PC-9 (cell line): ENCODE measurements around the gene MTCL1.

Experiments used
- CTCF ChIP-seq: fragments of 200-600 bp; sonication (generic); conservative IDR thresholded peaks from 2 replicates; pipeline ENCODE4 v1.6.1; 2017; ENCODE audit warnings: mixed run types, antibody characterized with exemption, mild to moderate bottlenecking, moderate library complexity
- EZH2 ChIP-seq: fragments of 200-600 bp; sonication (generic); IDR thresholded peaks from 2 replicates; pipeline ENCODE4 v1.8.0; 2017; ENCODE audit warnings: antibody characterized with exemption, low read depth

GRCh38 chr18:8806798-8807487, 101.6 kb downstream of the MTCL1 start:
- TF ChIP-seq CTCF (no peak), EZH2 (no peak)
